Measurements from ENCODE around the gene LTO1. TPM values are rescaled to one million over a fixed set of nuclear protein-coding genes. Genes with fewer than 3 reads are reported as not detected.
A peak's percentile ranks its signal among the peaks of the same experiment; 100 is the strongest.

The LTO1 gene
- total and polyA plus RNA-seq, 2 of the 13 experiments (the other 11 are each of a cell fraction or from before 2014, with no cell fraction given): 11.8 to 15.0 TPM

- TF ChIP-seq HOXA5 (CRISPR knock-in tag; IDR thresholded peaks at IDR 0.05) (0 out of 2 replicates have a peak, but pooled peaks have one; percentile 26), NPAS2 (CRISPR knock-in tag; IDR thresholded peaks at IDR 0.05; ENCODE audit: borderline replicate concordance) (no peak), MAFK (conservative IDR thresholded peaks at IDR 0.05 in 1 of 2, IDR thresholded peaks at IDR 0.05 in 1 of 2; ENCODE audit: low read length in 2 of 2) (no peak), YY1 (IDR thresholded peaks at IDR 0.05; ENCODE audit: insufficient read depth, insufficient replicate concordance, low read depth, low read length) (no peak), ZNF580 (CRISPR knock-in tag; IDR thresholded peaks at IDR 0.05; ENCODE audit: borderline replicate concordance, low read depth) (peak; percentile 74; the same call in 1 of the 2 replicates), SP1 (IDR thresholded peaks at IDR 0.05) (no peak), SP1 (CRISPR knock-in tag; IDR thresholded peaks at IDR 0.05) (0 out of 2 replicates have a peak, but pooled peaks have one; percentile 26), RXRB (CRISPR knock-in tag; IDR thresholded peaks at IDR 0.05; ENCODE audit: borderline replicate concordance) (peak; percentile 93), CHD2 (IDR thresholded peaks at IDR 0.05; ENCODE audit: low read depth, low read length) (no peak; the same call in 1 of the 2 replicates), TBX2 (CRISPR knock-in tag; IDR thresholded peaks at IDR 0.05; ENCODE audit: borderline replicate concordance) (peak; percentile 94), ZMYM2 (CRISPR knock-in tag; IDR thresholded peaks at IDR 0.05) (no peak; the same call in 1 of the 2 replicates), SNAPC4 (CRISPR knock-in tag; IDR thresholded peaks at IDR 0.05) (peak; percentile 91; the same call in 1 of the 2 replicates), ZNF121 (CRISPR knock-in tag; IDR thresholded peaks at IDR 0.05) (peak; percentile 94), ZNF414 (CRISPR knock-in tag; IDR thresholded peaks at IDR 0.05) (no peak), ELF3 (CRISPR knock-in tag; IDR thresholded peaks at IDR 0.05) (peak; percentile 92), MAF1 (CRISPR knock-in tag; IDR thresholded peaks at IDR 0.05; ENCODE audit: borderline replicate concordance) (no peak), SMAD3 (CRISPR knock-in tag; IDR thresholded peaks at IDR 0.05) (peak; percentile 68; the same call in 1 of the 2 replicates), ZNF607 (CRISPR knock-in tag; IDR thresholded peaks at IDR 0.05; ENCODE audit: borderline replicate concordance) (no peak), RFXANK (CRISPR knock-in tag; IDR thresholded peaks at IDR 0.05) (no peak; the same call in 1 of the 2 replicates), ZNF431 (CRISPR knock-in tag; IDR thresholded peaks at IDR 0.05; ENCODE audit: borderline replicate concordance, low read depth) (0 out of 2 replicates have a peak, but pooled peaks have one; percentile 35), ZBTB26 (CRISPR knock-in tag; IDR thresholded peaks at IDR 0.05; ENCODE audit: borderline replicate concordance) (no peak), ZNF530 (CRISPR knock-in tag; IDR thresholded peaks at IDR 0.05; ENCODE audit: low read depth) (no peak)
Observed at GRCh38 chr11:69657911-69658625, 17.1 kb downstream of the LTO1 start (continued).

Measured in HepG2 (cell line).